ENCODE measurements around the gene ROR2. TPM values are rescaled to one million over a fixed set of nuclear protein-coding genes. Genes with fewer than 3 reads are reported as not detected.

The ROR2 gene
- total and polyA plus RNA-seq, 7 donors: 0.46 to 81.7 (median 51.4) TPM

- H3K4me3 ChIP-seq: no peak overlapping the region
- no peaks in the 10 kb centered on the region for H3K27me3 ChIP-seq
- TF ChIP-seq POLR2A (IDR thresholded peaks at IDR 0.05) (no peak), CTCF (IDR thresholded peaks at IDR 0.05) (no peak), EP300 (IDR thresholded peaks at IDR 0.05) (no peak), POLR2AphosphoS5 (IDR thresholded peaks at IDR 0.05) (no peak)
- 89 to 93% methylated on average over 7 of the region's 7 CpGs for WGBS, 2 donors
- no peaks in the 10 kb centered on the region for H3K36me3 ChIP-seq
- H3K4me1 ChIP-seq: peaks cover 0 to 95% (median 93%) of the 10 kb centered on the region in 4 donors
- intact Hi-C loops (cut with DNase I): loop anchor here (2.0 to 10.0 kb wide), 2 partner anchors 21 to 139 kb away; no protein-coding TSS in a partner anchor
- peak overlapping the region; percentile 82 to 94 (median 86) for H3K27ac ChIP-seq
- H3K9me3 ChIP-seq: no peaks in the 10 kb centered on the region
- no peak for DNase-seq
These were observed 53.9 kb downstream of the ROR2 start for GRCh38 chr9:91896097-91896496.

GRCh38 chr9:91894536-91894935 lies 55.5 kb downstream of the ROR2 start:
- TF ChIP-seq POLR2A (IDR thresholded peaks at IDR 0.05) (no peak), EP300 (IDR thresholded peaks at IDR 0.05) (no peak), POLR2AphosphoS5 (IDR thresholded peaks at IDR 0.05) (no peak), CTCF (IDR thresholded peaks at IDR 0.05) (no peak)
- H3K4me1 ChIP-seq: peaks cover 0 to 95% (median 93%) of the 10 kb centered on the region in 4 donors
- no peaks in the 10 kb centered on the region for H3K36me3 ChIP-seq
- 36 to 46% methylated on average over 1 of the region's 1 CpG for WGBS, 2 donors
- H3K9me3 ChIP-seq: no peaks in the 10 kb centered on the region
- H3K4me3 ChIP-seq: no peak overlapping the region
- intact Hi-C loops (cut with DNase I): loop anchor here (10.0 kb wide), 1 partner anchor 140 kb away; no protein-coding TSS in a partner anchor
- DNase-seq: no peak
- H3K27me3 ChIP-seq: no peaks in the 10 kb centered on the region
- H3K27ac ChIP-seq: peak overlapping the region in 2 of 4 donors; percentile 86 to 94

- TF ChIP-seq CTCF (IDR thresholded peaks at IDR 0.05): no peak
- Histone ChIP-seq H3K27me3 (no peaks in the 10 kb centered on the region), H3K27ac (peak overlapping the region in 2 of 4 donors; percentile 86 to 94), H3K36me3 (no peaks in the 10 kb centered on the region), H3K4me3 (no peak overlapping the region), H3K9me3 (no peaks in the 10 kb centered on the region), H3K4me1 (peaks cover 0 to 95% (median 93%) of the 10 kb centered on the region in 4 donors)
- no peak for DNase-seq
- intact Hi-C loops (cut with DNase I): loop anchor here (10.0 kb wide), 1 partner anchor 141 kb away; no protein-coding TSS in a partner anchor
- WGBS, 2 donors: 78 to 85% methylated on average over 4 of the region's 4 CpGs
These were observed 56.0 kb downstream of the ROR2 start for GRCh38 chr9:91894023-91894422.

GRCh38 chr9:91891915-91892314 lies 58.1 kb downstream of the ROR2 start:
- TF ChIP-seq CTCF (IDR thresholded peaks at IDR 0.05) (no peak), POLR2AphosphoS5 (IDR thresholded peaks at IDR 0.05) (no peak), EP300 (IDR thresholded peaks at IDR 0.05) (no peak), POLR2A (IDR thresholded peaks at IDR 0.05) (no peak)
- Histone ChIP-seq H3K27ac (peak overlapping the region; percentile 2 to 94 (median 54)), H3K36me3 (no peaks in the 10 kb centered on the region), H3K9me3 (no peaks in the 10 kb centered on the region), H3K4me1 (peaks cover 0 to 93% (median 86%) of the 10 kb centered on the region in 4 donors), H3K27me3 (no peaks in the 10 kb centered on the region), H3K4me3 (no peak overlapping the region)
- DNase-seq: no peak
- intact Hi-C loops (cut with DNase I): loop anchor here (10.0 kb wide), 1 partner anchor 143 kb away; no protein-coding TSS in a partner anchor
- WGBS, 2 donors: 87 to 93% methylated on average over 6 of the region's 6 CpGs

- Histone ChIP-seq H3K4me1 (peaks cover 0 to 89% (median 75%) of the 10 kb centered on the region in 4 donors), H3K4me3 (no peak overlapping the region), H3K27me3 (no peaks in the 10 kb centered on the region), H3K9me3 (no peaks in the 10 kb centered on the region), H3K27ac (peak overlapping the region; percentile 34 to 94 (median 54)), H3K36me3 (no peaks in the 10 kb centered on the region)
- DNase-seq: no peak
- TF ChIP-seq POLR2AphosphoS5 (IDR thresholded peaks at IDR 0.05): no peak
- 90 to 91% methylated on average over 3 of the region's 3 CpGs for WGBS, 2 donors
- intact Hi-C loops (cut with DNase I): loop anchor here (10.0 kb wide), 1 partner anchor 144 kb away; no protein-coding TSS in a partner anchor
These were observed 59.4 kb downstream of the ROR2 start for GRCh38 chr9:91890662-91891061.
